Measurements from ENCODE around the gene RGS3. TPM values are rescaled to one million over a fixed set of nuclear protein-coding genes. Genes with fewer than 3 reads are reported as not detected.
"Not testable (repeated sequence)": the region's sequence is repeated elsewhere in the genome, so short reads cannot be mapped to it uniquely, and the experiment has no call there.

RGS3 gene
- total and polyA plus RNA-seq, 7 experiments from 2014 or later: 4.9 to 43.4 (median 11.6) TPM

DNA sequence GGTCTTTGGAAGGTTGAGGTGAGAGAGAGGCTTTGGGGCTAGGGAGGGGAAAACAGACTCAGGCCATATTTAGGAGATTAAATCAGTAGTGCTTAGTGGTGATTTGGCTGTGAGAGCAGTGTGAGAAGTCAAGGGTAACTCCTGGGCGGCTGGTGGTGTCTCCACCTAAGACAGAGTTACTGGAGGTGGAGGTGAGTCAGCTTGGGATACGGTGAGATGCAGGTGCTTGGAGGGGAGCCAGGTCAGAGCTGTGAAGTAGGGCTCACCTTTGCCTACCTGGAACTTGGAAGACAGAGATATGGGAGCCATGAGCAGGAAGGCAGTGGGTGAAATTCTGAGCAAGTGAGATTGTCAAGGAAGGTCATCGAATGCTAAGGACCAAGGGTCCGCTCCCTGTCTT is 24.5 kb downstream of the RGS3 start:
- no peaks in the 10 kb centered on the region for H3K36me3 ChIP-seq (ENCODE audit: control insufficient read depth in 2 of 3, insufficient read depth in 3 of 3, low read length in 3 of 3)
- POLR2A ChIA-PET: no interaction called here

DNA sequence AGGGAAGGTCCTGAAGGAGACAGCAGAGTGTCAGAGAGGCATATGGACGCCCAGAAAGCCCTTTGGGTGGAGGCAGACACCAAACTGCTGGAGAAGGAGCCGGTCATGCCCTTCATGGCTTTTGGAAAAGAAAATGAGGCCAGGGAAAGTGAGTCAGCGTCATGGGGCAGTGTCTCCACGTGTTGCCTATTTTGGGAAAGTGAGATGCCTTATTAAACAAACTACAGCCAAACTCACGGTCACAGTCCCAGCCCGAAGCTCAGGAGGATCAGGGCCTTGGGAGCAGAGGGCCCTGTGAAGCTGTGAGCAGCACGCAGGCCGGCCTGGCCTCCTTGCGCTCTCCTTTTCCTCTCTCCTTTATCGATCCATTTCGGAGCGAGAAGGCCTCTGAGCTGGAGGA is 25.0 kb downstream of the RGS3 start:
- Histone ChIP-seq H3K9me3 (ENCODE audit: control insufficient read depth in 2 of 3, low read length in 3 of 3) (no peaks in the 10 kb centered on the region), H3K4me3 (ENCODE audit: low read length) (no peak overlapping the region), H3K27me3 (ENCODE audit: control insufficient read depth in 2 of 2, insufficient read depth in 2 of 2, low read length in 2 of 2) (no peaks in the 10 kb centered on the region), H3K4me1 (ENCODE audit: control insufficient read depth in 2 of 2, insufficient read depth in 2 of 2, low read length in 2 of 2) (no peaks in the 10 kb centered on the region), H3K36me3 (ENCODE audit: control insufficient read depth in 2 of 3, insufficient read depth in 3 of 3, low read length in 3 of 3) (no peaks in the 10 kb centered on the region), H3K27ac (ENCODE audit: low read depth, low read length) (no peak overlapping the region)
- ChIA-PET CTCF (no interaction called here), POLR2A (no interaction called here)
- peaks cover 0 to 6% (median 0%) of the 10 kb centered on the region in 7 donors for H3K4me1 Mint-ChIP-seq
- no peak overlapping the region for H3K27ac Mint-ChIP-seq
- no peak overlapping the region for H3K4me3 Mint-ChIP-seq
- H3K27me3 Mint-ChIP-seq: peaks cover 0 to 5% (median 0%) of the 10 kb centered on the region in 5 donors
- ATAC-seq: no peak
- no peak for DNase-seq
- intact Hi-C loops (cut with micrococcal nuclease): no loop called here
- H3K9me3 Mint-ChIP-seq: no peaks in the 10 kb centered on the region
- no peaks in the 10 kb centered on the region for H3K36me3 Mint-ChIP-seq

More for the DNA sequence above, 24.5 kb downstream of the RGS3 start:
- DNase-seq (no peak), ATAC-seq (no peak)
- intact Hi-C loops (cut with micrococcal nuclease): no loop called here
- H3K4me1 ChIP-seq (ENCODE audit: control insufficient read depth in 2 of 2, insufficient read depth in 2 of 2, low read length in 2 of 2): no peaks in the 10 kb centered on the region
- H3K27ac ChIP-seq (ENCODE audit: low read depth, low read length): no peak overlapping the region
- H3K27me3 Mint-ChIP-seq: peaks cover 0 to 4% (median 0%) of the 10 kb centered on the region in 5 donors
- no peaks in the 10 kb centered on the region for H3K36me3 Mint-ChIP-seq
- CTCF ChIA-PET: no interaction called here
- H3K4me3 Mint-ChIP-seq: no peak overlapping the region
- H3K4me1 Mint-ChIP-seq: peaks cover 0 to 6% (median 0%) of the 10 kb centered on the region in 7 donors
- H3K4me3 ChIP-seq (ENCODE audit: low read length): no peak overlapping the region
- H3K27me3 ChIP-seq (ENCODE audit: control insufficient read depth in 2 of 2, insufficient read depth in 2 of 2, low read length in 2 of 2): no peaks in the 10 kb centered on the region
- no peaks in the 10 kb centered on the region for H3K9me3 Mint-ChIP-seq
- H3K9me3 ChIP-seq (ENCODE audit: control insufficient read depth in 2 of 3, low read length in 3 of 3): no peaks in the 10 kb centered on the region
- peak overlapping the region in 1 of 9 donors; percentile 59 for H3K27ac Mint-ChIP-seq

DNA sequence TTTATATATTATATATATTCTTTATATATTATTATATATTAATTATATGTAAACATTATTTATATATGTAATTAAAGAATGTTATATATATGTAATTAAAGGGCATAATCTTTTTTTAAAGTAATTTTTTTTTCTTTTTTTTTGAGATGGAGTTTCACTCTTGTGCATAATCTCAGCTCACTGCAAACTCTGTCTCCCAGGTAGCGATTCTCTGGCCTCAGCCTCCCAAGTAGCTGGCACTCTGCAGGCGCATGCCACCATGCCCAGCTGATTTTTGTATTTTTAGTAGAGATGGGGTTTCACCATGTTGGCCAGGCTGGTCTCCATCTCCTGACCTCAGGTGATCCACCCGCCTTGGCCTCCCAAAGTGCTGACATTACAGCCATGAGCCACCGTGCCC is 27.6 kb downstream of the RGS3 start:
- CTCF ChIA-PET, POLR2A ChIA-PET: not testable (repeated sequence)

DNA sequence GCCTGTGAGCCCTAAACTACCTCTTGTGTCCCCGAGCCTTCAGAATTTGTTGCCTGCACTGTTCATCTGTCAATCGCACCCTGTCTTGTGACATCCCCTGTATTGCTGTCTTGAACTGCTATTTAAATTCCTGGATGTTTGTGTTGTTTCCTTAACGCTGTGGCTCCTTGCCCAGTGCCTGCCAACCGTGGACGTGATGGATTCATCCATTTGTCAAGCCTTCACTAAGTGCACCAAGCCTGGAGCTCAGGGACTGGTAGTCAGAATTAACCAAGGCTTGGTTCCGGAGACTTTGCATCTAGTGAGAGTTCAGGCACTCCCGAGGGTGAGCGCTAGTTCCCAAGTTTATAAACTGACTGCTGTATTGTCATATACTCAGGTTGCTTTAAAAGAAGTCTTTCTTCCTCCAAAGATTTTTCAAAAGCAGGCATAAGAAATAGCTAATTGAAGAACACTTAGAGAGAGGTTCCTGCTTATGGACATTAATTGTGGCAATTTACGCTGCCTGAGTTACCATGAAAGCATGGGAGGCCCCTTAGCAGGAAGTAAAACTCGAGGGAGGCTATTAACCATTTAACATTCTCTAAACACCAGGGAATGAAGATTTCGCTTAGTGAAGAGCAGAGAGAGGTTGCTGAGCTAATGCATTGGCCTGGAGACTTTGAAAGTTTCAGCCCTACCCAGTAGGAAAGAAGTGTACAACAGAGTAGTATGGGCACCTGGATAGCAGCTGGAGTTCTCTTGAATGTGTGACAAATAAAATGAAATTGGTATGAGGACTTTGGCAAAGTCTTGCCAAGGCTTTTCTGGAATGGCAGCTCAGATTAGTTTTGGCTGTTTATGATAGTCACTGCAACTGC is 29.0 kb downstream of the RGS3 start:
- DNase-seq (no peak), ATAC-seq (no peak)
- POLR2A ChIA-PET: no interaction called here
- Mint-ChIP-seq H3K36me3 (no peaks in the 10 kb centered on the region), H3K4me3 (no peak overlapping the region), H3K27me3 (peaks cover 0 to 7% (median 0%) of the 10 kb centered on the region in 5 donors), H3K9me3 (peaks cover 0 to 1% (median 0%) of the 10 kb centered on the region in 11 donors), H3K4me1 (peaks cover 0 to 10% (median 0%) of the 10 kb centered on the region in 7 donors), H3K27ac (peak overlapping the region in 2 of 9 donors; percentile 25 to 42)
- no peaks in the 10 kb centered on the region for H3K27me3 ChIP-seq (ENCODE audit: control insufficient read depth in 2 of 2, insufficient read depth in 2 of 2, low read length in 2 of 2)
- intact Hi-C loops (cut with micrococcal nuclease): no loop called here
- CTCF ChIA-PET: no interaction called here
- no peaks in the 10 kb centered on the region for H3K9me3 ChIP-seq (ENCODE audit: control insufficient read depth in 2 of 3, low read length in 3 of 3)
- H3K4me1 ChIP-seq (ENCODE audit: control insufficient read depth in 2 of 2, insufficient read depth in 2 of 2, low read length in 2 of 2): no peaks in the 10 kb centered on the region
- H3K36me3 ChIP-seq (ENCODE audit: control insufficient read depth in 2 of 3, insufficient read depth in 3 of 3, low read length in 3 of 3): no peaks in the 10 kb centered on the region
- no peak overlapping the region for H3K4me3 ChIP-seq (ENCODE audit: low read length)
- H3K27ac ChIP-seq (ENCODE audit: low read depth, low read length): no peak overlapping the region

More for the DNA sequence above, 27.6 kb downstream of the RGS3 start:
- H3K36me3 ChIP-seq (ENCODE audit: control insufficient read depth in 2 of 3, insufficient read depth in 3 of 3, low read length in 3 of 3); intact Hi-C loops (cut with micrococcal nuclease); H3K36me3 Mint-ChIP-seq; ATAC-seq; H3K27me3 ChIP-seq (ENCODE audit: control insufficient read depth in 2 of 2, insufficient read depth in 2 of 2, low read length in 2 of 2); H3K4me3 ChIP-seq (ENCODE audit: low read length); H3K4me1 ChIP-seq (ENCODE audit: control insufficient read depth in 2 of 2, insufficient read depth in 2 of 2, low read length in 2 of 2); H3K4me3 Mint-ChIP-seq; H3K27me3 Mint-ChIP-seq; H3K27ac ChIP-seq (ENCODE audit: low read depth, low read length); H3K4me1 Mint-ChIP-seq; H3K27ac Mint-ChIP-seq; H3K9me3 Mint-ChIP-seq; DNase-seq; H3K9me3 ChIP-seq (ENCODE audit: control insufficient read depth in 2 of 3, low read length in 3 of 3): not testable (repeated sequence)

DNA sequence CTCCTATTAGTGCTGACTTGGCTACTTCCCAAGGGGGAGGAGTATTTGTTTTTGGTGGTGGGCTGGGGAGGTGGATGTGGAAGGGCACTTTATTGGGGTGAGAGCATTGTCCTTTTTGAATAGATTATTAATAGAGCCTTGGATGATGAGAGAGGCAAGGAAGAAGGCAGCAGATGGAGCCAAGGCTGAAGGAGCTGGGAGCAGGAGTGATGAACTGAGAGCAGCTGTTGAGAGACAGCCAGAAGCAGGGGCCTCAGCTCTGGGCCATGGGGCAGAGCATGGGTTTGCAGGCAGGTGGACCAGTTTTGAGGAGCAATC is 29.6 kb downstream of the RGS3 start:
- DNase-seq (no peak), ATAC-seq (no peak)
- H3K4me3 ChIP-seq (ENCODE audit: low read length): no peak overlapping the region
- POLR2A ChIA-PET: interaction anchor here (0.7 kb wide), 1 partner anchor 775 kb away, joined by 3 read pairs; the partner anchor contains the start of gene INIP
- peaks cover 0 to 10% (median 0%) of the 10 kb centered on the region in 7 donors for H3K4me1 Mint-ChIP-seq
- CTCF ChIA-PET: no interaction called here
- no peak overlapping the region for H3K27ac ChIP-seq (ENCODE audit: low read depth, low read length)
- H3K27me3 Mint-ChIP-seq: peaks cover 0 to 5% (median 0%) of the 10 kb centered on the region in 5 donors
- H3K9me3 Mint-ChIP-seq: peaks cover 0 to 1% (median 0%) of the 10 kb centered on the region in 11 donors
- no peaks in the 10 kb centered on the region for H3K36me3 ChIP-seq (ENCODE audit: control insufficient read depth in 2 of 3, insufficient read depth in 3 of 3, low read length in 3 of 3)
- peak overlapping the region in 1 of 9 donors; percentile 42 for H3K27ac Mint-ChIP-seq
- no peaks in the 10 kb centered on the region for H3K27me3 ChIP-seq (ENCODE audit: control insufficient read depth in 2 of 2, insufficient read depth in 2 of 2, low read length in 2 of 2)
- no peaks in the 10 kb centered on the region for H3K4me1 ChIP-seq (ENCODE audit: control insufficient read depth in 2 of 2, insufficient read depth in 2 of 2, low read length in 2 of 2)
- intact Hi-C loops (cut with micrococcal nuclease): no loop called here
- H3K4me3 Mint-ChIP-seq: no peak overlapping the region
- H3K36me3 Mint-ChIP-seq: no peaks in the 10 kb centered on the region
- H3K9me3 ChIP-seq (ENCODE audit: control insufficient read depth in 2 of 3, low read length in 3 of 3): no peaks in the 10 kb centered on the region

DNA sequence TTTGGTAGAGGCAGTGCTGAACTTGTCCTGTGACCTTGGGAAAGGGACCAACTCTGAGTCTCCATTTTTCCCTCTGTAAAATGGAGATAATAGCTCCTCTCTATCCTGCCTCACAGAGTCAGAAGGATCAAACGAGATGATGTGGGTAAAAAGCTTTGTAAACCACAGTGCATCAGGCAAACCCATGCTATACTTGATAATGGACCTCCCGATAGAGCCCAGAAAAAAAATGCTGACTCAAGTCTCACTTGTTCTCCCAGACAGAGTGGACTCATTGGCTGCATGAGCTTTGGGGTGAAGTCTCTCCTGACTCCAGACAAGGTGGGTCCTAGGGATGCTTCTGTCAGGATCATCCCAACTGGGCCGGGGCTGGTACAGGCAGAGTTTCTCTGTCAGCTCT is 32.0 kb downstream of the RGS3 start:
- CTCF ChIA-PET: interaction anchor here (0.9 kb wide), 2 partner anchors 9 to 163 kb away, joined by 3 to 4 read pairs; no protein-coding TSS in a partner anchor
- intact Hi-C loops (cut with micrococcal nuclease): no loop called here
- Mint-ChIP-seq H3K4me3 (no peak overlapping the region), H3K4me1 (peaks cover 0 to 20% (median 8%) of the 10 kb centered on the region in 7 donors), H3K27ac (no peak overlapping the region), H3K9me3 (peaks cover 0 to 1% (median 0%) of the 10 kb centered on the region in 11 donors), H3K36me3 (no peaks in the 10 kb centered on the region), H3K27me3 (peaks cover 0 to 5% (median 0%) of the 10 kb centered on the region in 5 donors)
- ATAC-seq (no peak), DNase-seq (no peak)
- peaks cover 0 to 13% of the 10 kb centered on the region in 2 donors for H3K4me1 ChIP-seq (ENCODE audit: control insufficient read depth in 2 of 2, insufficient read depth in 2 of 2, low read length in 2 of 2)
- no peaks in the 10 kb centered on the region for H3K27me3 ChIP-seq (ENCODE audit: control insufficient read depth in 2 of 2, insufficient read depth in 2 of 2, low read length in 2 of 2)
- H3K36me3 ChIP-seq (ENCODE audit: control insufficient read depth in 2 of 3, insufficient read depth in 3 of 3, low read length in 3 of 3): no peaks in the 10 kb centered on the region
- no peak overlapping the region for H3K27ac ChIP-seq (ENCODE audit: low read depth, low read length)
- no peaks in the 10 kb centered on the region for H3K9me3 ChIP-seq (ENCODE audit: control insufficient read depth in 2 of 3, low read length in 3 of 3)
- POLR2A ChIA-PET: no interaction called here
- no peak overlapping the region for H3K4me3 ChIP-seq (ENCODE audit: low read length)

DNA sequence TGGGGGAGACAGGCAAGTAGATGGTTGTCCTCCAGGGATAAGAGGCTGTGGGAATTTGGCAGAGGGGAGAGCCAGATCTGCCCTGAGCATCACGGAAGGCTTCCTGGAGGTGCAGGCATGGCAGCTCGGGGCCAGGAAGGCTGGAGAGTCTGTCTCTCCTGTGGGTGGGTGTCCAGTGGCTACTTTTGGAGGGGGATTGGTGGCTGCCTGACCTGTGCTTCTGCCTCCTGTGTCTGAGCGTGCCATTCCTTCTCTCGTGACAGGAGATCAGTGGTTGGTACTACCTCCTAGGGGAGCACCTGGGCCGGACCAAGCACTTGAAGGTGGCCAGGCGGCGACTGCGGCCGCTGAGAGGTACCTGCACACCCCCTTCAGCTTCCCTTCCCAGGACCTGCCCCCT is 33.5 kb downstream of the RGS3 start:
- Mint-ChIP-seq H3K36me3 (no peaks in the 10 kb centered on the region), H3K4me1 (peaks cover 0 to 20% (median 8%) of the 10 kb centered on the region in 7 donors), H3K27me3 (peaks cover 0 to 5% (median 0%) of the 10 kb centered on the region in 5 donors), H3K9me3 (peaks cover 0 to 1% (median 0%) of the 10 kb centered on the region in 11 donors), H3K4me3 (no peak overlapping the region), H3K27ac (no peak overlapping the region)
- Histone ChIP-seq H3K36me3 (ENCODE audit: control insufficient read depth in 2 of 3, insufficient read depth in 3 of 3, low read length in 3 of 3) (no peaks in the 10 kb centered on the region), H3K4me1 (ENCODE audit: control insufficient read depth in 2 of 2, insufficient read depth in 2 of 2, low read length in 2 of 2) (peaks cover 0 to 13% of the 10 kb centered on the region in 2 donors), H3K9me3 (ENCODE audit: control insufficient read depth in 2 of 3, low read length in 3 of 3) (no peaks in the 10 kb centered on the region), H3K4me3 (ENCODE audit: low read length) (no peak overlapping the region), H3K27me3 (ENCODE audit: control insufficient read depth in 2 of 2, insufficient read depth in 2 of 2, low read length in 2 of 2) (no peaks in the 10 kb centered on the region), H3K27ac (ENCODE audit: low read depth, low read length) (no peak overlapping the region)
- no peak for DNase-seq
- no peak for ATAC-seq
- ChIA-PET CTCF (no interaction called here), POLR2A (interaction anchor here (1.0 kb wide), 1 partner anchor 20 kb away, joined by 3 read pairs; no protein-coding TSS in a partner anchor)
- intact Hi-C loops (cut with micrococcal nuclease): no loop called here
